ENCODE data around the gene RAB38.

RAB38 gene
- total RNA-seq = 0.36 to 2.7 (median 1.1) reads per million in 9 experiments

- H3K4me1 Mint-ChIP-seq (ENCODE audit: low read depth in 2 of 2) = peaks cover 15 to 18% of the 10 kb centered on the region in 2 donors
- no peaks in the 10 kb centered on the region for H3K9me3 Mint-ChIP-seq
- H3K27ac Mint-ChIP-seq = peak within 1 kb of the TSS; percentile 67 to 81
- no peaks in the 10 kb centered on the region for H3K27me3 Mint-ChIP-seq
- H3K36me3 Mint-ChIP-seq (ENCODE audit: insufficient read depth) = peaks cover 4% of the 10 kb centered on the region
- H3K4me3 Mint-ChIP-seq = peak within 1 kb of the TSS; percentile 74 to 79
- ATAC-seq (replicated peaks) = peak; percentile 70
- peak in 2 of 3 experiments; percentile 1 to 14 for DNase-seq
Measured at GRCh38 chr11:88174709-88175568, at the start of gene RAB38. Gene RAB38 (minus strand): TSS chr11:88175443. CDS start chr11:88175384, 59 bp downstream.

GRCh38 chr11:88213406-88213805, 38.2 kb upstream of the RAB38 start:
- H3K27ac Mint-ChIP-seq = no peak overlapping the region
- DNase-seq = no peak
- H3K27me3 Mint-ChIP-seq = no peaks in the 10 kb centered on the region
- H3K36me3 Mint-ChIP-seq (ENCODE audit: insufficient read depth) = no peaks in the 10 kb centered on the region
- H3K4me3 Mint-ChIP-seq = no peak overlapping the region
- no peak for ATAC-seq (replicated peaks)
- no peaks in the 10 kb centered on the region for H3K9me3 Mint-ChIP-seq
- no peaks in the 10 kb centered on the region for H3K4me1 Mint-ChIP-seq (ENCODE audit: low read depth in 2 of 2)

DNA sequence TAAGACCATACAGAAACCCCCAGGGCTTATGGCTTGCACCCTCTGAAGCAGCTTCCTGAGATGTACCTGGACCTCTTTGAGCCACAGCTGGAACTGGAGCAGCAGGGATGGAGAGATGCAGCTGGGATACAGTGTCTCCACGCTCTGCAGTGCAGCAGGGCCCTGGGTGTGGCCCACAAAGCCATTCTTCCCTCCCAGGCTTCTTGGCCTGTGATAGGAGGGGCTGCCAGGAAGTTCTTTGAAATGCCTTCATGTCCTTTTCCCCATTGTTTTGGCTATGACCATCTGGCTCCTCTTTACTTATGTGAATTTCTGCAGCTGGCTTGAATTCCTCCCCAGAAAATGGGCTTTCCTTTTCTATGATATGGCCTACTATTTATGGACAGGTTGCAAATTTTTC, 37.1 kb upstream of the RAB38 start:
- Mint-ChIP-seq H3K4me3 (no peak overlapping the region), H3K4me1 (ENCODE audit: low read depth in 2 of 2) (no peaks in the 10 kb centered on the region), H3K9me3 (no peaks in the 10 kb centered on the region), H3K36me3 (ENCODE audit: insufficient read depth) (no peaks in the 10 kb centered on the region), H3K27ac (no peak overlapping the region), H3K27me3 (no peaks in the 10 kb centered on the region)
- DNase-seq = no peak
- ATAC-seq (replicated peaks) = no peak

DNA sequence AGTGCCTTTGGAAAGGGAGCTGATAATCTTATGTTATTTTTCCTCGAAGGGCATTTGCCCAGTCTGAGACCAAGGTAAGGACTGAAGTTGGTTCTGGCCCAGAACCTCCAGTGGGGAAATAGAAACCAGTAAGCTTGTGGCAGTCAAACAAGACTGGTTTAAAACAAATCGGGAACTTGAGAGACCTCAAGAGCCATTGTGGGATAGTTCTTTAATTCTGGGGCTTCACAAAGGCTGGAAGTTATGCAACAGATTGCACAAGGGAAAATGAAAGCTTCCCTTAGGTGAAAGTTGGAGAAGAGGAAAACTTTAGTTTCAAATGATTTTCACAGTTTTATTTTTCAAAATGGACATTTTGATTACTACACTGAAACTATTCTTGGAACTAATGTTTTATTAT, 33.5 kb upstream of the RAB38 start:
- Mint-ChIP-seq H3K4me3 (no peak overlapping the region), H3K36me3 (ENCODE audit: insufficient read depth) (no peaks in the 10 kb centered on the region), H3K9me3 (no peaks in the 10 kb centered on the region), H3K4me1 (ENCODE audit: low read depth in 2 of 2) (no peaks in the 10 kb centered on the region), H3K27me3 (no peaks in the 10 kb centered on the region), H3K27ac (no peak overlapping the region)
- no peak for DNase-seq
- ATAC-seq (replicated peaks) = no peak

DNA sequence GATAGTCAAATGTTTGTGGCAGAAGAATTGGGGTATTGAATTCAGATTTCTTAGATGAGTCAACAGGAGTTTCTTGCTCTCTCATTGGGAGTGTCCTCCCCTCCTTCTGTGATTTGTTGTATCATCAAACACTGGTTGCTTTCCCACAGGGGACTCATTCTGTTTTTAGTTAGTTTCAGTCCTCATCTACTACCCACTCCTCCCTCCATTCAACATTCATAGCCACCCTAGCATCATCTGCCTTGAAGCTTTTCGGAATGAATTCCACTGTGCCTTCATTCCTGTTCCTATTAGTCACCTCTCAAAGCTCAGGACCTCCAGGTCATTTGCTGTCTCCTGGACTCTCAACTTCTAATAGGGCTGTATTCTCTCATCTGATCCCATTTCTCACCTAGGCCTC, 31.5 kb upstream of the RAB38 start:
- Mint-ChIP-seq H3K4me1 (ENCODE audit: low read depth in 2 of 2) (no peaks in the 10 kb centered on the region), H3K27me3 (no peaks in the 10 kb centered on the region), H3K27ac (no peak overlapping the region), H3K36me3 (ENCODE audit: insufficient read depth) (no peaks in the 10 kb centered on the region), H3K9me3 (no peaks in the 10 kb centered on the region), H3K4me3 (no peak overlapping the region)
- ATAC-seq (replicated peaks) (no peak), DNase-seq (no peak)

DNA sequence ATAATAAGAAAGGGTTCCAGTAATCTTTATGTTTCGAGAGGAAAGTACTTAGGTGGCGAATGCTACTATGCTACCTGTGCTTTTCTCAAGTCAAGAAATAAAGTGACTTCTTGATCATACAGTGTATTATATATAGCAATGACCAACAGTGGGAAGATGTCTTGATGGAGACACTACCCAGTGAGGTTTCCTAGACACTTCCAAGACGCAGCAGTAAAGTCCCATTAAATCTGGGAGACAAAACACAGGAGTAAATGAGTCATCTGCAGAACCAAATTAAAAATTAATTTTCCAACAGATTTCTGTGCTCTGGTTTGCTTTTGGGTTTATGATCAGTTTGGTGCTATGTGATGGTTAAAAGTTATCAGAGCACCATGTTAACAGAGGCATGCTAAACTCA, 29.1 kb upstream of the RAB38 start:
- no peaks in the 10 kb centered on the region for H3K27me3 Mint-ChIP-seq
- peak overlapping the region in 1 of 2 donors; percentile 39 for H3K27ac Mint-ChIP-seq
- H3K4me1 Mint-ChIP-seq (ENCODE audit: low read depth in 2 of 2) = no peaks in the 10 kb centered on the region
- DNase-seq (no peak), ATAC-seq (replicated peaks) (no peak)
- H3K9me3 Mint-ChIP-seq = no peaks in the 10 kb centered on the region
- H3K36me3 Mint-ChIP-seq (ENCODE audit: insufficient read depth) = no peaks in the 10 kb centered on the region
- H3K4me3 Mint-ChIP-seq = no peak overlapping the region

- ATAC-seq (replicated peaks) = no peak
Measured at GRCh38 chr11:88203604-88204003, 28.4 kb upstream of the RAB38 start.

GRCh38 chr11:88202498-88202897, 27.3 kb upstream of the RAB38 start:
- H3K27me3 Mint-ChIP-seq = no peaks in the 10 kb centered on the region
- H3K4me1 Mint-ChIP-seq (ENCODE audit: low read depth in 2 of 2) = no peaks in the 10 kb centered on the region
- ATAC-seq (replicated peaks) (no peak), DNase-seq (no peak)
- no peak overlapping the region for H3K4me3 Mint-ChIP-seq
- no peak overlapping the region for H3K27ac Mint-ChIP-seq
- H3K36me3 Mint-ChIP-seq (ENCODE audit: insufficient read depth) = no peaks in the 10 kb centered on the region
- peaks cover 0 to 4% of the 10 kb centered on the region in 2 donors for H3K9me3 Mint-ChIP-seq

More at GRCh38 chr11:88203604-88204003, 28.4 kb upstream of the RAB38 start:
- no peaks in the 10 kb centered on the region for H3K9me3 Mint-ChIP-seq
- no peak overlapping the region for H3K27ac Mint-ChIP-seq
- H3K36me3 Mint-ChIP-seq (ENCODE audit: insufficient read depth) = no peaks in the 10 kb centered on the region
- no peak for DNase-seq
- no peaks in the 10 kb centered on the region for H3K27me3 Mint-ChIP-seq
- H3K4me1 Mint-ChIP-seq (ENCODE audit: low read depth in 2 of 2) = no peaks in the 10 kb centered on the region
- no peak overlapping the region for H3K4me3 Mint-ChIP-seq

- Mint-ChIP-seq H3K27me3 (no peaks in the 10 kb centered on the region), H3K4me3 (no peak overlapping the region), H3K4me1 (ENCODE audit: low read depth in 2 of 2) (no peaks in the 10 kb centered on the region), H3K9me3 (peaks cover 8 to 27% of the 10 kb centered on the region in 2 donors), H3K36me3 (ENCODE audit: insufficient read depth) (no peaks in the 10 kb centered on the region), H3K27ac (no peak overlapping the region)
- DNase-seq (no peak), ATAC-seq (replicated peaks) (no peak)
Measured at GRCh38 chr11:88196393-88196792, 21.1 kb upstream of the RAB38 start.

DNA sequence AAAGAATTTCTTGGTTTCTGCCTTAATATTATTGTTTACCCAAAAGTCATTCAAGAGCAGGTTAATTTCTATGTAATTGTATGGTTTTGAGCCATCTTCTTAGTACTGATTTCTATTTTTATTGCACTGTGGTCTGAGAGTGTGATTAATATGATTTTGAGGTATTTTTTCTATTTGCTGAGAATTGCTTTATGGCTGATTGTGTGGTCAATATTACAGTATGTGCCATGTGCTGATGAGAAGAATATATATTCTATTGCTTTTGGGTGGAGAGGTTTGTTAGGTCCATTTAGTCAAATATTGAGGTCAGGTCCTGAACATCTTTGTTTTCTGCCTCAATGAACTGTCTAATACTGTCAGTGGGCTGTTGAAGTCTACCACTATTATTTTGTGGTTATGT, 20.7 kb upstream of the RAB38 start:
- no peak for ATAC-seq (replicated peaks)
- Mint-ChIP-seq H3K4me3 (no peak overlapping the region), H3K27me3 (no peaks in the 10 kb centered on the region), H3K36me3 (ENCODE audit: insufficient read depth) (no peaks in the 10 kb centered on the region), H3K27ac (no peak overlapping the region), H3K9me3 (peaks cover 8 to 27% of the 10 kb centered on the region in 2 donors), H3K4me1 (ENCODE audit: low read depth in 2 of 2) (no peaks in the 10 kb centered on the region)
- no peak for DNase-seq

DNA sequence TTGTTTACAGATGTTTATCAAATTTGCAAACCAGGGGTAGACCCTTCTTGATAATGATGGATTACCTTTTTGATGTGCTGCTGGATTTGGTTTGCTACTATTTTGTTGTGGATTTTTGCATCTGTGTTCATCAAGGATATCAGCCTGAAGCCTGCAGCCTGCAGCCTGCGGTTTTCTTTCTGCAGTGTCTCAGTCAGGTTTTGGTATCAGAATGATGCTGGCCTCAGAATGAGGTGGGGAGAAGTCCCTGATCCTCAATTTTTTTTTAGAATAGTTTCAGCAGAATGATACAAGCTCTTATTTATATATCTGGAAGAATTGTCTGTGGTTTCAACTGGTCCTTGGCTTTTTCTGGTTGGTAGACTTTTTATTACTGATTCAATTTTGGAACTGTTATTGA, 19.7 kb upstream of the RAB38 start:
- Mint-ChIP-seq H3K4me1 (ENCODE audit: low read depth in 2 of 2) (no peaks in the 10 kb centered on the region), H3K9me3 (peaks cover 8 to 27% of the 10 kb centered on the region in 2 donors), H3K27ac (no peak overlapping the region), H3K36me3 (ENCODE audit: insufficient read depth) (no peaks in the 10 kb centered on the region), H3K27me3 (no peaks in the 10 kb centered on the region), H3K4me3 (no peak overlapping the region)
- DNase-seq (no peak), ATAC-seq (replicated peaks) (no peak)

GRCh38 chr11:88193278-88193677, 18.0 kb upstream of the RAB38 start:
- H3K36me3 Mint-ChIP-seq (ENCODE audit: insufficient read depth) = no peaks in the 10 kb centered on the region
- ATAC-seq (replicated peaks) = no peak
- no peaks in the 10 kb centered on the region for H3K4me1 Mint-ChIP-seq (ENCODE audit: low read depth in 2 of 2)
- no peak overlapping the region for H3K4me3 Mint-ChIP-seq
- no peak overlapping the region for H3K27ac Mint-ChIP-seq
- peaks cover 8 to 27% of the 10 kb centered on the region in 2 donors for H3K9me3 Mint-ChIP-seq
- no peak for DNase-seq
- H3K27me3 Mint-ChIP-seq = no peaks in the 10 kb centered on the region

DNA sequence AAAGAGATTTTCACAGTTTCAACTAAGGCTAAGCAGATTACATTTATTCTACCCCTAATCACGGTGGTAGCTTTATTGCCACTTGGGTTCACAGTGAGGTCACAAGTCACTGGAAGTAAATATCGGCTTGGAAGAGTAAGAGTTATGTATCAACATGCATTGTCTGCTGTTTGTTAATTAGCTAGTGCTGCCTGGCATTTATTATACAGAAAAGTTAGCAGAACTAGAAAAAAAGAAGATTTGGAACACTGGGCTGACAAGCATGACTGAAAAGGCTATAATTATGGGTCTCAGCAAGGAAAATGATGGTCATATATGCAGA, 13.7 kb upstream of the RAB38 start:
- Mint-ChIP-seq H3K36me3 (ENCODE audit: insufficient read depth) (no peaks in the 10 kb centered on the region), H3K27ac (no peak overlapping the region), H3K27me3 (no peaks in the 10 kb centered on the region), H3K4me3 (no peak overlapping the region), H3K4me1 (ENCODE audit: low read depth in 2 of 2) (no peaks in the 10 kb centered on the region), H3K9me3 (no peaks in the 10 kb centered on the region)
- ATAC-seq (replicated peaks) (no peak), DNase-seq (no peak)

DNA sequence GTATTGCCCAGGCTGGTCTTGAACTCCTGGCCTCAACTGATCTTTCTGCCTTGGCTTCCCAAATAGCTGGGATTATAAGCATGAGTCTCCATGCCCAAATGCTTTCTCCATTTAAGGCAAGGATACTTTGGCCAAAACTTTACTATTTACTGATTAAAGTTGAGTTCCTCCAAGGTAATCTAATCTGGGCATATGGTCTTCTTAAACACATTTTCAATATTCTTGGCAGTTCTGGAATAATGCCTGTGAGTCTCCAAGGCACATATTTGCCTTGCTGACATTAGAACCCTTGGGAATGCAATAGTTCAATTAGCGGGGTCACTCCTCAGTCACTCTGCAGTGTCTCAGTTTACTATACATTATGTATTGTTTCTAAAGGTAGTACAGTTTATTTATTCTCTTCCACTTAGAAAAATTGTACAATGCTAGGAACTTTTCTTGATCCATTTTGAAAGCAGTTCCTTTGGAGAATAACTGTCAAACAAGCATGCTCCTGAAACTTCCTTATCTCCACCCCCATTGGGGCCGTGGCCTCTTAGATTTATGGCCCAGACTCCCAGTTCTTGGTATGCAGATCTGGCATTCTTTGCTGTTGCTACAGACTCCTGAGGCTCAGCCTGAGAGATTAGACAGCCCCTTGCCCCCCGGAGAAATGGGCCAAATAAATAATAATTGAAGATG, 13.1 kb upstream of the RAB38 start:
- DNase-seq (no peak), ATAC-seq (replicated peaks) (no peak)
- Mint-ChIP-seq H3K9me3 (no peaks in the 10 kb centered on the region), H3K4me3 (no peak overlapping the region), H3K27me3 (no peaks in the 10 kb centered on the region), H3K36me3 (ENCODE audit: insufficient read depth) (no peaks in the 10 kb centered on the region), H3K27ac (no peak overlapping the region), H3K4me1 (ENCODE audit: low read depth in 2 of 2) (no peaks in the 10 kb centered on the region)

All from effector memory CD8-positive, alpha-beta T cell (primary cell).